ENCODE data around the gene CT45A7.
"Not testable (repeated sequence)": the region's sequence is repeated elsewhere in the genome, so short reads cannot be mapped to it uniquely, and the experiment has no call there.

CT45A7 gene, protein sequence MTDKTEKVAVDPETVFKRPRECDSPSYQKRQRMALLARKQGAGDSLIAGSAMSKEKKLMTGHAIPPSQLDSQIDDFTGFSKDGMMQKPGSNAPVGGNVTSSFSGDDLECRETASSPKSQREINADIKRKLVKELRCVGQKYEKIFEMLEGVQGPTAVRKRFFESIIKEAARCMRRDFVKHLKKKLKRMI

GRCh38 chrX:135837180-135837579 lies at the start of gene CT45A7:
Gene CT45A7, minus strand, starts transcription at chrX:135837280. Its CDS starts 3,747 bp downstream, at chrX:135833533.
- not testable (repeated sequence) for DNase-seq (ENCODE audit: low read depth in 4 of 4, low spot score in 1 of 4)

DNA sequence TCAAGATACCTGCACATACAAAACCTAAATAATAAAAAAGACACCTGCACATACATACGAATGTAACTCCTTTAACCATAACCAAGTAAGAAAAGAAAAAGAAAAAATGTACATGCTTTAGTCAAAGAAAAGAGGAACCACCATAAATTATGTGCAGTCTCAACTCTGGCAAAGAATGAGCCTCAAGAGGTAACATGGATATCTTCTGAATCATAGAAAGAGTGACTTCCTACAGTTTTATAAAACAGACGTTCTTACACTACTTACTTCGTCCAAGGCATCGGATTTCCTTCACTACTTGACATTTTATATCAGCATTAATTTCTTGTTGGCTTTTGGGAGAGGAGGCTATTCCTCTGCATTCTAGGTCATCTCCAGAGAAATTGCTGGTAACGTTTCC lies 45.7 kb upstream of the CT45A7 start:
- not testable (repeated sequence) for DNase-seq (ENCODE audit: low read depth in 4 of 4, low spot score in 1 of 4)

GRCh38 chrX:135871712-135872111 lies 34.6 kb upstream of the CT45A7 start, which contains the start of gene CT45A9:
Gene CT45A9, minus strand, starts transcription at chrX:135871812. Its CDS starts 3,751 bp downstream, at chrX:135868061.
- not testable (repeated sequence) for DNase-seq (ENCODE audit: low read depth in 4 of 4, low spot score in 1 of 4)

DNA sequence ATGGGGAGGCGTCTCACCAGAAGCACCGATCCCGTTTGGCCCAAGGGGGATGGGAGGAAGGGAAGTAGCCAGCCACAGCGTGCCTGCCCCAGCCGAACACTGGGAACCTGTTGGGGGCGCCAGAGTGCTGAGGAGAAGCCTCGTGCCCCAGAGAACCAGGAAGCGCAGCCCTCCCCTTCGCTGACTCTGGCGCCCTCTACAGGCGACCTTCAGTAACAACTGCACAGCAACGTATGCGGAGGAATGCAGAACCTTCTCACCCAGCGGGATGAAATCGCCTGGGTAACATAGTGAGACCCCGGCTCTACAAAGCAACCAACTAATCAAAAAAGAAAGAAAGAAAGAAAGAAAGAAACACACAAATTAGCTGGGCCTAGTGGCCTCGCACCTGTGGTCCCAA lies 17.4 kb upstream of the CT45A7 start, which contains the start of gene CT45A8:
TSS of gene CT45A8 (minus strand) at position 101 of the 400 bp plus-strand sequence. CDS start 3,755 bp downstream, outside the sequence.
- DNase-seq (ENCODE audit: low read depth in 4 of 4, low spot score in 1 of 4), result not testable (repeated sequence)

- DNase-seq (ENCODE audit: low read depth in 4 of 4, low spot score in 1 of 4), result not testable (repeated sequence)
Observed at GRCh38 chrX:135819912-135820311, 17.2 kb downstream of the CT45A7 start, which contains the start of gene CT45A2. Gene CT45A2, minus strand, starts transcription at chrX:135820012. Its CDS starts 3,747 bp downstream, at chrX:135816265.

DNA sequence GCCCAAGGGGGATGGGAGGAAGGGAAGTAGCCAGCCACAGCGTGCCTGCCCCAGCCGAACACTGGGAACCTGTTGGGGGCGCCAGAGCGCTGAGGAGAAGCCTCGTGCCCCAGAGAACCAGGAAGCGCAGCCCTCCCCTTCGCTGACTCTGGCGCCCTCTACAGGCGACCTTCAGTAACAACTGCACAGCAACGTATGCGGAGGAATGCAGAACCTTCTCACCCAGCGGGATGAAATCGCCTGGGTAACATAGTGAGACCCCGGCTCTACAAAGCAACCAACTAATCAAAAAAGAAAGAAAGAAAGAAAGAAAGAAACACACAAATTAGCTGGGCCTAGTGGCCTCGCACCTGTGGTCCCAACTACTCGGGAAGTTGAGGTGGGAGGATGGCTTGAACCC lies 34.4 kb downstream of the CT45A7 start, which contains the start of gene CT45A6:
TSS of gene CT45A6 (minus strand) at position 101 of the 400 bp plus-strand sequence. CDS start 3,794 bp downstream, outside the sequence.
- not testable (repeated sequence) for DNase-seq (ENCODE audit: low read depth in 4 of 4, low spot score in 1 of 4)

DNA sequence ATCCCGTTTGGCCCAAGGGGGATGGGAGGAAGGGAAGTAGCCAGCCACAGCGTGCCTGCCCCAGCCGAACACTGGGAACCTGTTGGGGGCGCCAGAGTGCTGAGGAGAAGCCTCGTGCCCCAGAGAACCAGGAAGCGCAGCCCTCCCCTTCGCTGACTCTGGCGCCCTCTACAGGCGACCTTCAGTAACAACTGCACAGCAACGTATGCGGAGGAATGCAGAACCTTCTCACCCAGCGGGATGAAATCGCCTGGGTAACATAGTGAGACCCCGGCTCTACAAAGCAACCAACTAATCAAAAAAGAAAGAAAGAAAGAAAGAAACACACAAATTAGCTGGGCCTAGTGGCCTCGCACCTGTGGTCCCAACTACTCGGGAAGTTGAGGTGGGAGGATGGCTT lies 51.7 kb downstream of the CT45A7 start, which contains the start of gene CT45A5:
TSS of gene CT45A5 (minus strand) at position 101 of the 400 bp plus-strand sequence. CDS start 3,774 bp downstream, outside the sequence.
- DNase-seq (ENCODE audit: low read depth in 4 of 4, low spot score in 1 of 4), result not testable (repeated sequence)
